ENCODE data around the gene SERHL2.
"Not testable (repeated sequence)": the region's sequence is repeated elsewhere in the genome, so short reads cannot be mapped to it uniquely, and the experiment has no call there.

SERHL2 gene

DNA sequence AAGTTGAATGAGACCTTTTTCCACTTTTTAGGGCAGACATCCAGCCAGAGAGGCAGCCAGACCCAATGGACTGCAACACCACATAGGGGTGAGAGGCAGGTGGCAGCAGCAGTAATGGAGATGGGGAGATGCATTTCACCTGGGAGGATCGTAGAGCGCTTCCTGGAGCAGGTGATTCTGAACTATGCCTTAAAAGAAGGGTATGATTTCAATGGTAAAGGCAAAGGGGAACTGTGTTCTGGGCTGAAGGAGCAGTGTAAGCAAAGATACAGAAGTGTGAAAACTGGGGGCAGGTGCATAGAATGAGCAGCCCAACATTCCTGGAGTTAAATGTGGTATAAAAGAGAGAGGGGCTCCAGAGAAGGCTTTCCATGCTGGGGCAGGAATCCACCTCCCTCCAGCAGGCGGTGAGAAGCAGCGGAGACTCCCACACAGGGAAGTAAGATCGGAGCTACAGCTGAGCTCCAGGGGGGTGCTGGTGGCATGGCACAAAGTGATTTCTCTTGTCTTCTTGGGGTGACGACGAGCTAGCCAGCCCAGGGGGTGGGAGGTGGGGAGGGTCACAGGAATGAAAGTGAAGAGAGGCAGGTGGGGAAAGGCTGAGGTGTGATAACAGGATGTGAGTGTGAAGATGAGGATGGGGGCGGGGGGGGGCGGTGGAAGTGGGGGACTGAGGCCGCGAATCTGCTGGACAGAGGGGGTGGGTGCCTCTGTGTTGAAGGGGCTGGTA is 4.3 kb upstream of the SERHL2 start:
- DNase-seq (ENCODE audit: low spot score) = peak; percentile 4
- TF ChIP-seq, protein P1, sequence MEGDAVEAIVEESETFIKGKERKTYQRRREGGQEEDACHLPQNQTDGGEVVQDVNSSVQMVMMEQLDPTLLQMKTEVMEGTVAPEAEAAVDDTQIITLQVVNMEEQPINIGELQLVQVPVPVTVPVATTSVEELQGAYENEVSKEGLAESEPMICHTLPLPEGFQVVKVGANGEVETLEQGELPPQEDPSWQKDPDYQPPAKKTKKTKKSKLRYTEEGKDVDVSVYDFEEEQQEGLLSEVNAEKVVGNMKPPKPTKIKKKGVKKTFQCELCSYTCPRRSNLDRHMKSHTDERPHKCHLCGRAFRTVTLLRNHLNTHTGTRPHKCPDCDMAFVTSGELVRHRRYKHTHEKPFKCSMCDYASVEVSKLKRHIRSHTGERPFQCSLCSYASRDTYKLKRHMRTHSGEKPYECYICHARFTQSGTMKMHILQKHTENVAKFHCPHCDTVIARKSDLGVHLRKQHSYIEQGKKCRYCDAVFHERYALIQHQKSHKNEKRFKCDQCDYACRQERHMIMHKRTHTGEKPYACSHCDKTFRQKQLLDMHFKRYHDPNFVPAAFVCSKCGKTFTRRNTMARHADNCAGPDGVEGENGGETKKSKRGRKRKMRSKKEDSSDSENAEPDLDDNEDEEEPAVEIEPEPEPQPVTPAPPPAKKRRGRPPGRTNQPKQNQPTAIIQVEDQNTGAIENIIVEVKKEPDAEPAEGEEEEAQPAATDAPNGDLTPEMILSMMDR (IDR thresholded peaks at IDR 0.05; ENCODE audit: borderline replicate concordance, control extremely low read depth, extremely low read depth, insufficient read depth, missing control alignments) = no peak
- in situ Hi-C loops (cut with MboI; ENCODE audit: low sequenced_read_pairs, unreplicated experiment) = no loop called here

DNA sequence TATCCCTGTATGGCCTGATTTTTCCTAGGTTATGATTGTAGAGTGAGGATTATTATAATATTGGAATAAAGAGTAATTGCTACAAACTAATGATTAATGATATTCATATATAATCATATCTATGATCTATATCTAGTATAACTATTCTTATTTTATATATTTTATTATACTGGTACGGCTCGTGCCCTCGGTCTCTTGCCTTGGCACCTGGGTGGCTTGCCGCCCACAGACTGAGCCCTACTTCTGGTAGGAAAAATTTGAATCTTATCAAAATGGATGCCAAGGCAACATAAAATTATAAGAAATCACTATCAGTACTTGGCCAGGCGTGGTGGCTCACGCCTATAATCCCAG is 1.5 kb upstream of the SERHL2 start:
- in situ Hi-C loops (cut with MboI; ENCODE audit: low sequenced_read_pairs, unreplicated experiment); DNase-seq (ENCODE audit: low spot score): not testable (repeated sequence)

DNA sequence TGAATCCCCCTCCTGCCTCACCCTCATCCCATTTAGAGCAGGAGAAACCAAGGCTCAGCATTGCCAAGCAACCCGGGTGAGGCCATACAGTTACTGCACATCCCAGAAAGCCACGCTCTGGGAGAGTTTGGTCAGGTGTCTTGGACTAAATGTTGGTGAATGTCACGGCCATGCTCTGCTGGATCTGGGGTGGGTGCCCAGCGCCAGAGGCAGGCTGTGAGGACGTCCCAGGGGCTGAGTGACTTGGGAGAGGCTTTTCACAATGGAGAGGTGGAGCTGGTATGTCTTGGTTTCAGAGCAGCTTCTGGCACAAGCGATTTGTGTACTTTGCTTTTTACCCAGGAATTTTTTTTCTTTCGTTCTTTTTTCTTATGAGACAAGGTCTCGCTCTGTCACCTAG is 6.6 kb downstream of the SERHL2 start:
- in situ Hi-C loops (cut with MboI; ENCODE audit: low sequenced_read_pairs, unreplicated experiment) = no loop called here
- peak; percentile 10 for DNase-seq (ENCODE audit: low spot score)
- TF ChIP-seq, protein P1 (IDR thresholded peaks at IDR 0.05; ENCODE audit: borderline replicate concordance, control extremely low read depth, extremely low read depth, insufficient read depth, missing control alignments) = no peak

DNA sequence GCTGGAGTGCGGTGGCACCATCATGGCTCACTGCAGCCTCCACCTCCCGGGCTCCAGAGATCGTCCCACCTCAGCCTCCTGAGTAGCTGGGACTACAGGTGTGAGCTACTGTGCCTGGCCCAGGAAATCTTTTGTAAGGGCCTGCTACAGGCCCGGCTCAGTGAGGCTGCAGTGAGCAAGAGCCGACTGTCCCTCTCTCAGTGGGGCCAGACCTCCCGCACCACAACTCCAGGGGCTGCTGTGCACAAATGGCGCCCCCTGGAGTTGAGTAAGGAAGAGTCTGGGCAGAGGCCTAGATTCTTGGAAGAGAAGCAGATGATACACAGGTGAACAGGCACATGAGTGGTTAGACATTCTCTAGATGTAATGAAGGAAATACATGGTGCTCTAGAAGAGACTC is 7.0 kb downstream of the SERHL2 start:
- TF ChIP-seq, protein P1 (IDR thresholded peaks at IDR 0.05; ENCODE audit: borderline replicate concordance, control extremely low read depth, extremely low read depth, insufficient read depth, missing control alignments) = peak; percentile 33
- DNase-seq (ENCODE audit: low spot score) = peak; percentile 42

DNA sequence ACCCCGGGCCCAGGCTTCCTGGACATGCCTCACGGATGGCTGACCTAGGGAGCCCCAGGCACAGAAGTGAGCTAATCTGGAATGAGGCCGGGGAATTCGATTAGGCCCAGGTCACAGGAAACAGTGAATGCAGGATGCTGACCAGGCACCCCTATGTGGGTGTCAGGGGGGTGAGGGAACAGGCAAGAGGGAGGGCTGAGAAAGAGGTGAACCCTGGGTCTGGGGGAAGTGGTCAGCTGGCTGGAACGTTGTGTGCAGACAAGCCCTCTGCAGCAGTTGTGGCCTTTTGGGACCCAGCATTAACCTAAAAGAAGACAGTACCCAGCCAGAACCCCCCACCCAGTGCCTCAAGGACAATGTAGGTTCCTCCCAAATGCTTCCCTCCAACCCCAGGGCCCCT is 8.1 kb downstream of the SERHL2 start:
- no peak for DNase-seq (ENCODE audit: low spot score)
- TF ChIP-seq, protein P1 (IDR thresholded peaks at IDR 0.05; ENCODE audit: borderline replicate concordance, control extremely low read depth, extremely low read depth, insufficient read depth, missing control alignments) = no peak
- in situ Hi-C loops (cut with MboI; ENCODE audit: low sequenced_read_pairs, unreplicated experiment) = no loop called here

More for the DNA sequence above, 7.0 kb downstream of the SERHL2 start:
- in situ Hi-C loops (cut with MboI; ENCODE audit: low sequenced_read_pairs, unreplicated experiment) = no loop called here

DNA sequence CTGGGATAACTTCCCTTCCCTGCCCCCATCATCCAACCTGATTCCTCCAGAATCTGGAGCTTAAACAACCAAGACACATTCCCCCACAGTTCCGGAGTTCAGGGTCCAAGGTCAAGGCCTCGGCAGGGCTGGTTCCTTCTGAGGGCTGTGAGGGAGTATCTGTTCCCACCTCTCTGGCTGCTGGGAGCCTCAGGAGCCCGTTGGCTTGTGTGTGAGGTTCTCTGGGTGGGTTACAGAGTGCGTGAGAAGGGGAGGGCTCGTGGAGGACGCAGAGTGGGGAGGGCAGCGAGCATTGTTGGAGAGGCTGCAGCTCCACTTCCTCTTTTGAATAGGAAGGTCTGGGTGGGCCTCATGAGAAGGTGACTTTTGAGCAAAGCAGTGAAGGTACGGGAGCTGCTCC is 8.5 kb downstream of the SERHL2 start:
- peak; percentile 70 for DNase-seq (ENCODE audit: low spot score)
- in situ Hi-C loops (cut with MboI; ENCODE audit: low sequenced_read_pairs, unreplicated experiment) = no loop called here
- TF ChIP-seq, protein P1 (IDR thresholded peaks at IDR 0.05; ENCODE audit: borderline replicate concordance, control extremely low read depth, extremely low read depth, insufficient read depth, missing control alignments) = no peak

DNA sequence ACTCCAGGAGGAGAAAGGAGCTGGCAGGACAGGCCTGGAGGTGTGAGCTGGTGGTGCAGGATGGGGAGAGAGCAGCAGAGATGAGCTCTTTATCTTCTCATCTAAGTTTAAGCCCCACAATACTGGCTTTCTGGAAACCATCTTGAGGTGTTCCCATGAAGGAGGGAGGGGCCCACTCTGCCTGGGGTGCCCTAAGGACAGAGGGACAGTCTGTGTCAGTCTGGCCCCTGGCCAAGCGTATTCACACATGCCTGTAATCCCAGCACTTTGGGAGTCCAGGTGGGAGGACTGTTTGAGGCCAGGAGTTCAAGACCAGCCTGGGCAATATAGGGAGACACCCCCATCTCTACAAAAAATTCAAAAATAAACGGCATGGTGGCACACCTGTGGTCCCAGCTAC is 8.9 kb downstream of the SERHL2 start:
- TF ChIP-seq, protein P1 (IDR thresholded peaks at IDR 0.05; ENCODE audit: borderline replicate concordance, control extremely low read depth, extremely low read depth, insufficient read depth, missing control alignments) = no peak
- in situ Hi-C loops (cut with MboI; ENCODE audit: low sequenced_read_pairs, unreplicated experiment) = no loop called here
- DNase-seq (ENCODE audit: low spot score) = no peak

DNA sequence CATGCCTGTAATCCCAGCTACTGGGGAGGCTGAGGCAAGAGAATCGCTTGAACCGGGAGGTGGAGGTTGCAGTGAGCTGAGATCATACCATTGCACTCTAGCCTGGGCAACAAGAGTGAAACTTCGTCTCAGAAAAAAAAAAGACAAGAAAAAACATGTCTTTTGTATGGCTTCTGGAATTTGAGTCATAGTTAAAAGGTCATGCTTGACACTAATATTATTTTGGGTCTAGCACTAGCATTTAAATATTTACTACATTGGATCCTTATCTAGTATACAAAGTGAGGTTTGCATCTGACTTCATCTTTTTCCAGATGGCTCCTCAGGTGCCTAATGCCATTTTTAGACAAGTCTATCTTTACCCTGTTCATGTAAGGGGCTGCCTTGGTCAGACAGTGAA is 10.2 kb downstream of the SERHL2 start:
- DNase-seq (ENCODE audit: low spot score); in situ Hi-C loops (cut with MboI; ENCODE audit: low sequenced_read_pairs, unreplicated experiment): not testable (repeated sequence)
